GM06990 (cell line): ENCODE results near the gene TH.

Experiments
- DNase-seq: peaks from one replicate; pipeline ENCODE4 v3.0.0-alpha.2; 2011; ENCODE audit not compliant: insufficient read length; ENCODE audit errors: extremely low read depth
- H3K27me3 ChIP-seq: replicated peaks from 2 replicates; pipeline ENCODE4 v1.6.0; 2011; ENCODE audit warnings: low read length; ENCODE audit not compliant: control insufficient read depth, insufficient read depth
- H3K36me3 ChIP-seq: 2 replicates; pipeline ENCODE4 v1.5.1; 2011; ENCODE audit warnings: low read length; ENCODE audit not compliant: control insufficient read depth, insufficient read depth
- H3K4me3 ChIP-seq: replicated peaks from 2 replicates; pipeline ENCODE4 v1.5.1; 2011; ENCODE audit warnings: low read depth, mild to moderate bottlenecking, control low read depth, low read length
- CTCF ChIP-seq: IDR thresholded peaks from 2 replicates; pipeline ENCODE4 v1.5.1; 2011; ENCODE audit warnings: low read length, control low read depth, mild to moderate bottlenecking, inconsistent platforms; ENCODE audit not compliant: insufficient read depth, poor library complexity, severe bottlenecking

TH gene

GRCh38 chr11:2142300-2142759, 29.3 kb downstream of the TH start:
- DNase-seq = no peak
- Histone ChIP-seq H3K36me3 (no peaks in the 10 kb centered on the region), H3K4me3 (no peak overlapping the region), H3K27me3 (no peaks in the 10 kb centered on the region; the same call in 1 of the 2 replicates)
- no peak for TF ChIP-seq CTCF

GRCh38 chr11:2140411-2141400, 30.9 kb downstream of the TH start:
- no peak for DNase-seq
- H3K36me3 ChIP-seq = no peaks in the 10 kb centered on the region
- H3K27me3 ChIP-seq = no peaks in the 10 kb centered on the region; the same call in 1 of the 2 replicates
- no peak for TF ChIP-seq CTCF
- H3K4me3 ChIP-seq = no peak overlapping the region

- no peak for DNase-seq
- Histone ChIP-seq H3K4me3 (no peak overlapping the region), H3K36me3 (no peaks in the 10 kb centered on the region), H3K27me3 (no peaks in the 10 kb centered on the region; the same call in 1 of the 2 replicates)
- TF ChIP-seq CTCF = no peak
These were observed 31.8 kb downstream of the TH start for GRCh38 chr11:2139621-2140337.

- DNase-seq = no peak
- H3K4me3 ChIP-seq = no peak within 1 kb of the TSS
- no peaks in the 10 kb centered on the region; the same call in 1 of the 2 replicates for H3K27me3 ChIP-seq
- H3K36me3 ChIP-seq = no peaks in the 10 kb centered on the region
- TF ChIP-seq CTCF = no peak
These were observed 32.5 kb downstream of the TH start, which contains the start of gene IGF2 for GRCh38 chr11:2139123-2139521. TSS of gene IGF2 (minus strand) at chr11:2139389. CDS start at chr11:2135523, 3,866 bp downstream.

- TF ChIP-seq CTCF = no peak
- no peak overlapping the region for H3K4me3 ChIP-seq
- H3K27me3 ChIP-seq = no peaks in the 10 kb centered on the region; the same call in 1 of the 2 replicates
- no peak for DNase-seq
- no peaks in the 10 kb centered on the region for H3K36me3 ChIP-seq
These were observed 33.0 kb downstream of the TH start for GRCh38 chr11:2138431-2139122.
